ENCODE results near the gene KNG1. TPM values are rescaled to one million over a fixed set of nuclear protein-coding genes. Genes with fewer than 3 reads are reported as not detected.

The KNG1 gene
- total RNA-seq (ENCODE audit: low replicate concordance): not detected in 2 replicates

DNA sequence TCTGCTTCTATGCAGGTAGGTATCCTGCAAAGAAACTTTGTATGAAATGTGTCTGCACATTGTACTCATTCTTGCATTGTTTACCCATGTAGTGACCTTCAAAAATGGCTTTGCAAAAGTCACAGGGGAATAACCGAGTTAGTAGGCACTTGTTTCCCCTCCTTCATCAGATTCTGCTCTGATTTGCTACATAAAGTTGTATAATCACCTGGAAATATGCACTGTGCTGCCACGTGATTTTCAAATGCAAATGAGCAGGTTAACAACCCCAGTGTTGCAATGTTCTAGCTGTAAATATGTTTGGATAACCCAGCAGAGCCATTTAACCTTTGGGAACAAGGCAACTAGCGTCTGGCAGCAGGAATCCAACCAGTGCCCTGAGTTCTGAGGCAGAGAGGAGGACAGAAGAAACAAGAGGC lies at the start of gene KNG1:
KNG1 (plus strand) TSS at position 321 of the 419 bp plus-strand sequence. CDS start 184 bp downstream, outside the sequence.

GRCh38 chr3:186783058-186783730 lies 66.0 kb downstream of the KNG1 start, which contains the start of gene EIF4A2:
EIF4A2 (plus strand) TSS chr3:186783577; CDS start chr3:186783611, 34 bp downstream.

Other genes starting within 250 kb of the KNG1 start
- 0.75 and 1.4 TPM in 2 replicates for gene CRYGS, start 173.0 kb upstream of the KNG1 start, total RNA-seq (ENCODE audit: low replicate concordance)
- 13.7 TPM in 2 replicates for gene TBCCD1, start 150.0 kb upstream of the KNG1 start, total RNA-seq (ENCODE audit: low replicate concordance)
- 26.6 and 63.9 TPM in 2 replicates for gene DNAJB11, start 146.6 kb upstream of the KNG1 start, total RNA-seq (ENCODE audit: low replicate concordance)
- gene AHSG, start 104.3 kb upstream of the KNG1 start, total RNA-seq (ENCODE audit: low replicate concordance): not detected in 2 replicates
- gene FETUB, start 77.0 kb upstream of the KNG1 start, total RNA-seq (ENCODE audit: low replicate concordance): not detected in 2 replicates
- gene HRG, start 51.3 kb upstream of the KNG1 start, total RNA-seq (ENCODE audit: low replicate concordance): not detected in 2 replicates
- gene EIF4A2, start 66.2 kb downstream of the KNG1 start, total RNA-seq (ENCODE audit: low replicate concordance): 585 and 1,188 TPM in 2 replicates
- gene RFC4, start 89.1 kb downstream of the KNG1 start, total RNA-seq (ENCODE audit: low replicate concordance): 8.2 and 17.0 TPM in 2 replicates
- gene ADIPOQ, start 125.4 kb downstream of the KNG1 start, total RNA-seq (ENCODE audit: low replicate concordance): not detected in 2 replicates
- gene ST6GAL1, start 213.2 kb downstream of the KNG1 start, total RNA-seq (ENCODE audit: low replicate concordance): 6.0 and 15.2 TPM in 2 replicates

Measured in smooth muscle cell of the coronary artery (primary cell).